B cell (primary cell): ENCODE data around the gene ILDR2. TPM values are rescaled to one million over a fixed set of nuclear protein-coding genes. Genes with fewer than 3 reads are reported as not detected.

ENCODE experiments used
- ATAC-seq: fragments of 200-7000 bp; cut with Tn5 transposase; one replicate; pipeline ENCODE4 v1.10.0; 2021; ENCODE audit warnings: low read depth, mild to moderate bottlenecking, moderate number of reproducible peaks, moderate library complexity
- CTCF ChIA-PET: fragments of 350-600 bp; sonication (Branson Sonifier 250); formaldehyde crosslinking; loops from one replicate; lab custom pipeline; 2021; ENCODE audit warnings: antibody characterized with exemption, inconsistent platforms; lab: Charles Lee
- POLR2A ChIA-PET: fragments of 350-600 bp; sonication (Branson Sonifier 250); formaldehyde crosslinking; loops from one replicate; lab custom pipeline; 2021; ENCODE audit warnings: antibody characterized with exemption; lab: Charles Lee
- DNase-seq: peaks from one replicate; pipeline ENCODE4 v3.0.0; 2013
- H2AFZ ChIP-seq: 2 replicates; pipeline ENCODE4 v1.6.1; 2012; ENCODE audit warnings: mild to moderate bottlenecking, low read depth, low read length; ENCODE audit not compliant: insufficient read depth, poor library complexity, severe bottlenecking
- H3K27ac ChIP-seq, 2 donors: 1 replicate in 1 of 2; 2 replicates in 1 of 2; pipeline ENCODE4 v1.5.1; 2012 to 2013; ENCODE audit warnings: low read length in 2 of 2, mild to moderate bottlenecking in 2 of 2, moderate library complexity in 1 of 2
- H3K27me3 ChIP-seq, 4 experiments: fragments of 200-600 bp in 1 of 4; sonication (generic) in 1 of 4; replicated peaks in 1 of 4; 1 replicate in 2 of 4; 2 replicates in 2 of 4; pipeline versions ENCODE4 v1.6.1 to v1.7.0; 2013 to 2016; ENCODE audit warnings: low read length in 3 of 4, mild to moderate bottlenecking in 2 of 4, mixed read lengths in 1 of 4, moderate library complexity in 1 of 4; ENCODE audit not compliant: insufficient read depth in 4 of 4, control insufficient read depth in 3 of 4; ENCODE audit errors: control extremely low read depth in 1 of 4
- H3K36me3 ChIP-seq, 2 experiments: replicated peaks in 1 of 2; 1 replicate in 1 of 2; 2 replicates in 1 of 2; pipeline versions ENCODE4 v1.6.1 to v1.7.1; 2013; ENCODE audit warnings: low read length in 1 of 2; ENCODE audit not compliant: insufficient read depth in 2 of 2, control insufficient read depth in 1 of 2; ENCODE audit errors: control extremely low read depth in 1 of 2, extremely low read depth in 1 of 2
- H3K4me1 ChIP-seq, 2 donors: fragments of 200-600 bp in 1 of 2; sonication (generic) in 1 of 2; 1 replicate in 1 of 2; 2 replicates in 1 of 2; pipeline versions ENCODE4 v1.5.1 to v1.6.1; 2013 to 2017; ENCODE audit warnings: low read length in 2 of 2; ENCODE audit not compliant: control insufficient read depth in 2 of 2, insufficient read depth in 2 of 2
- H3K4me2 ChIP-seq: replicated peaks from 2 replicates; pipeline ENCODE3; 2012; ENCODE audit warnings: mild to moderate bottlenecking, low read depth, low read length; ENCODE audit not compliant: poor library complexity, severe bottlenecking
- H3K4me3 ChIP-seq, 5 experiments: fragments of 200-600 bp in 1 of 5; sonication (generic) in 1 of 5; 1 replicate in 3 of 5; 2 replicates in 2 of 5; pipeline versions ENCODE4 v1.5.1 to v1.7.0; 2011 to 2016; ENCODE audit warnings: low read length in 4 of 5, mild to moderate bottlenecking in 4 of 5, low read depth in 2 of 5, control low read depth in 1 of 5, moderate library complexity in 1 of 5; ENCODE audit not compliant: insufficient read depth in 1 of 5; ENCODE audit errors: control extremely low read depth in 1 of 5, extremely low read depth in 1 of 5
- H3K79me2 ChIP-seq: fragments of 200-600 bp; sonication (generic); one replicate; pipeline ENCODE4 v1.6.0; 2016; ENCODE audit warnings: low read length; ENCODE audit not compliant: control insufficient read depth, insufficient read depth
- H3K9ac ChIP-seq: fragments of 200-600 bp; sonication (generic); 2 replicates; pipeline ENCODE4 v1.6.1; 2017; ENCODE audit warnings: mild to moderate bottlenecking, low read length, moderate library complexity
- H3K9me3 ChIP-seq, 3 donors: one replicate each; pipeline versions ENCODE4 v1.6.1 to v1.7.1; 2013; ENCODE audit warnings: low read length in 2 of 3; ENCODE audit not compliant: control insufficient read depth in 2 of 3, insufficient read depth in 1 of 3; ENCODE audit errors: control extremely low read depth in 1 of 3
- H4K20me1 ChIP-seq: 2 replicates; pipeline ENCODE4 v1.6.0; 2012; ENCODE audit warnings: mild to moderate bottlenecking, low read length; ENCODE audit not compliant: insufficient read depth, control insufficient read depth, poor library complexity, severe bottlenecking
- H3K27ac Mint-ChIP-seq: one replicate; pipeline ENCODE4 v1.8.0; 2021; ENCODE audit warnings: mixed read lengths
- H3K27me3 Mint-ChIP-seq: one replicate; pipeline ENCODE4 v1.8.0; 2021; ENCODE audit warnings: mixed read lengths
- H3K4me1 Mint-ChIP-seq: one replicate; pipeline ENCODE4 v1.8.0; 2021; ENCODE audit warnings: mixed read lengths
- H3K4me3 Mint-ChIP-seq: one replicate; pipeline ENCODE4 v1.8.0; 2021; ENCODE audit warnings: mixed read lengths
- H3K9me3 Mint-ChIP-seq: one replicate; pipeline ENCODE4 v1.8.0; 2022; ENCODE audit warnings: mixed read lengths; ENCODE audit not compliant: insufficient read depth
- CTCF ChIP-seq: fragments of 200-600 bp; IDR thresholded peaks from one replicate; pipeline ENCODE4 v1.8.0; 2022; ENCODE audit warnings: antibody characterized with exemption, mild to moderate bottlenecking
- EZH2 ChIP-seq: IDR thresholded peaks from 2 replicates; pipeline ENCODE4 v1.6.1; 2012; ENCODE audit warnings: borderline replicate concordance, low read depth, mild to moderate bottlenecking, moderate library complexity, low read length; ENCODE audit not compliant: insufficient read depth, poor library complexity, severe bottlenecking
- WGBS: methylation state at CpG from one replicate; pipeline ENCODE4 v1.1.5; 2013; ENCODE audit warnings: missing lambda C conversion rate; ENCODE audit not compliant: insufficient coverage; 5-methylcytosine and 5-hydroxymethylcytosine counted together
- intact Hi-C: fragments of 100-400 bp; cut with micrococcal nuclease; formaldehyde crosslinking; loops from one replicate; pipeline ENCODE4 v1.10.0; 2022
- polyA plus RNA-seq: library from polyadenylated mRNA; depleted of rRNA; stranded (reverse); fragments of >200 nt; gene quantifications from 2 replicates; pipeline ENCODE4 v1.2.3, GENCODE V29; 2012
- total RNA-seq, 2 donors: library from RNA; stranded (reverse); fragments of 120-200 nt in 1 of 2; gene quantifications; 1 replicate in 1 of 2; 2 replicates in 1 of 2; pipeline versions ENCODE4 v1.2.3 to v1.2.4, GENCODE V29; 2013 to 2022

ILDR2 gene
- total and polyA plus RNA-seq, 2 donors (not counting 1 experiment from before 2014, with no cell fraction given): 0.01 TPM; not detected in 1

GRCh38 chr1:166889776-166890175 is 85.6 kb downstream of the ILDR2 start:
- Histone ChIP-seq H4K20me1 (no peaks in the 10 kb centered on the region), H3K4me2 (no peak overlapping the region), H3K27ac (no peak overlapping the region), H2AFZ (no peak overlapping the region), H3K9ac (no peak overlapping the region), H3K79me2 (no peaks in the 10 kb centered on the region), H3K4me3 (no peak overlapping the region), H3K36me3 (no peaks in the 10 kb centered on the region), H3K9me3 (no peaks in the 10 kb centered on the region), H3K4me1 (peaks cover 2 to 4% of the 10 kb centered on the region in 2 donors), H3K27me3 (peaks cover 0 to 18% (median 8%) of the 10 kb centered on the region in 4 experiments)
- H3K4me1 Mint-ChIP-seq: peaks cover 4% of the 10 kb centered on the region
- no peak overlapping the region for H3K27ac Mint-ChIP-seq
- intact Hi-C loops: no loop called here
- ATAC-seq (no peak), DNase-seq (no peak)
- peaks cover 34% of the 10 kb centered on the region for H3K27me3 Mint-ChIP-seq
- TF ChIP-seq CTCF: no peak
- TF ChIP-seq EZH2: no peak
- CTCF ChIA-PET: no interaction called here
- H3K9me3 Mint-ChIP-seq: no peaks in the 10 kb centered on the region
- POLR2A ChIA-PET: no interaction called here
- H3K4me3 Mint-ChIP-seq: no peak overlapping the region

GRCh38 chr1:166888373-166889111 is 86.8 kb downstream of the ILDR2 start:
- Histone ChIP-seq H3K4me1 (peaks cover 14 to 16% of the 10 kb centered on the region in 2 donors), H3K9ac (no peak overlapping the region), H3K27ac (no peak overlapping the region), H3K4me3 (no peak overlapping the region), H3K4me2 (no peak overlapping the region), H3K9me3 (peaks cover 0 to 9% (median 0%) of the 10 kb centered on the region in 3 donors), H3K79me2 (no peaks in the 10 kb centered on the region), H3K27me3 (peaks cover 0 to 31% (median 18%) of the 10 kb centered on the region in 4 experiments), H4K20me1 (no peaks in the 10 kb centered on the region), H2AFZ (no peak overlapping the region), H3K36me3 (no peaks in the 10 kb centered on the region)
- ChIA-PET POLR2A (no interaction called here), CTCF (no interaction called here)
- Mint-ChIP-seq H3K4me3 (no peak overlapping the region), H3K9me3 (no peaks in the 10 kb centered on the region), H3K27ac (no peak overlapping the region), H3K27me3 (peaks cover 37% of the 10 kb centered on the region), H3K4me1 (peaks cover 10% of the 10 kb centered on the region)
- intact Hi-C loops: no loop called here
- WGBS: 100% methylated on average over 2 of the region's 4 CpGs
- DNase-seq: no peak
- no peak for TF ChIP-seq CTCF
- no peak for TF ChIP-seq EZH2
- no peak for ATAC-seq
